GM18499 (cell line): ENCODE measurements around the gene SERPIND1.

Experiments
- ATAC-seq: cut with Tn5 transposase; IDR thresholded peaks from one replicate; pipeline ENCODE4 v1.9.1; 2021; ENCODE audit warnings: moderate number of reproducible peaks; ENCODE audit not compliant: insufficient read depth, unreplicated experiment

The SERPIND1 gene

DNA sequence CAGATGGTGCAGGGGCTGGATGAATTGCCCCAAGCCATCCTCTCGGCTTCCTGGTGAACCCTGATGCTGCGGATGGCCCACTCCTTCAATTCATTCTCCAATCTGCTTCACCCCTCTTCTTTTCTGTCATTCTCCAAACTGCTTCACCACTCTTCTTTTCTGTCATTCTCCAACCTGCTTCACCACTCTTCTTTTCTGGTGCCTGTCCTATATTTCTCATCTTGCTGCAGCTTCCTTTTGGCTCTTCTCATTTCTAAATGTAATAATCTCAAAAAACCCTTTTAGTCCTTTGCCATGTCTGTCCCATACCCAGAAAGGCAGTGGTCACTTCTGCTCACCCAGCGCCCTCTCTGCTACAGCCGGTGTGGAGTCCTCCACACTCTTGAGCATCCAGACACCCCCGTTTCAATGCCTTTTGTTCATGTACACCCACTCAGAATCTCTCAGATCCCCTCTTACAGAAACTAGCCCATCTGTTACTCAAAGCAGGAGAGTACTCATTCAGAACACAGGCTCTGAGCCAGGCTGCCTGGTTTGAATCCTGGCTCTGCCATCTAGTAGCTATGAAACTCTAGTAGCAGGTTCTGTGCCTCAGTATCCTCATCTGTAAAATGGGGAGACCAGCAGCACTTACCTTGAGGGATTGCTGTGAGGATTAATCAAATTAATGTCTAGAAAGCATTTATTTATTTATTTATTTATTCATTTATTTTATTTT is 14.9 kb downstream of the SERPIND1 start:
- no peak for ATAC-seq

- no peak for ATAC-seq
Observed at GRCh38 chr22:20792221-20792965, 18.5 kb downstream of the SERPIND1 start.

DNA sequence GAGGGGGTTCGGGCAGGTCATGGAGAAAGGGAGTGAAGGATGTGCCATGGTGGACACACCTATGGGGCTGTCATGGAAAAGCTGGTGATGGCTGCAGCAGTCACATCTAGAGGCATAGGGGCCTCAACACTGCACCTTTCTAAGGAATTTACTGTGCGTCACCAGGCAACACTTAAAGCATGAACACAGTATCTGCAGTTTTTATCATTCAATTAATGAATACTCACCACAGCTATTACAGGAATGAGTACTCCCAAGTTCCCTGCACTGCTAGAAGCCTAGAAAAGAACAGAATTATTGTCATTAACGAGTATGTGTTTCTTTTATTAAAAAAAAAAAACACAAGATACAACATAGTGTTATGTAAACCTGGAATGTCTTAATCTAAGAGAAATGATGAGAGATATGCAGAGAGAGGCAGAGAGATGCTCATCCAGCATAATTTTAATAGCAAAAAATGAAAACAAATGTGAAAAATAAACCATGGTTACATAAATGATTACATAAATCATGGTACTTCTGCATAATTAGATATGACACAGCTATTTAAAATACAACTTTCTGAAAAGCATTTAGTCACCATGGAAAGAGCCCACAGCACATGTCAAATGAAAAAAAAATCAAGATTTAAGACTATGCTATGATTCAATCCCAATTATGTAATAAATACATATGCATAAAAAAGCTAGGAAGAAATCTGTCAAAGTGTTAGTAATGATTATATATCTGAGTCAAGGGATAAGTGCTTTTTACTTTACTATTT is 19.2 kb downstream of the SERPIND1 start:
- no peak for ATAC-seq

- no peak for ATAC-seq
Observed at GRCh38 chr22:20793748-20794649, 20.1 kb downstream of the SERPIND1 start.

DNA sequence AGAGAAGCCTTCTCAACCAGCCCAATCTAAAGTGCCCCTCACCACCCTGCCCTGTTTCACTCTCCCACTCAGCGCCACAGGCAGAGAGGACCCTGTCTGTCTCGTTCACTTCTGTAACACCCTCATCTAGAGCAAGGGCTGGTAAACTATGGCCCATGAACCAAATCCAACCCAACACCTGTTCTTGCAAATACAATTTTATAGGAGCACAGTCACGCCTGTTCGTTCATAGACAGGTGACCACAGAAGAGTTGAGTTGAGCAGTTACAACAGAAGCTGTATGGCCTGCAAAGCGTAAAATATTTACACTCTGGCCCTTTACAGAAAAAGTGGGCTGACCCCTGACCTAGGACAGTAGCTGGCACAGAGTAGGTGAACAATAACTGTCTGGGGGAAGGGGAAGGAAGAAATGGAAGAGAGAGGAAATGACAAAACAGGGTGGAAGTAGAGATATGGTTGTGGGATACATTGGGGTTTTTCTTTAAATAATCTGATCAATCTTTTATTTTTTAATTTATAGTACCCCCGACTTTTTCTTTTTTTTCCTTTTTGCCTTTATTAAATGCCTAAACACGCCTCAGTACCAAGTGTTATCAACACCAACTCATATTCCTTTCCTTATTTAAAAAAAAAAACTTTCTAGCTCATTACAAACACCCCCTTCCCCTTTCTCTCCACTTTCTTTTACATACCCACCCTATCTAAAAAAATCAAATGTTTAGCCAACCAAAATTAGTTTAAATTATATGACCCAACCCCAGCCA is 20.9 kb downstream of the SERPIND1 start:
- ATAC-seq, result no peak

DNA sequence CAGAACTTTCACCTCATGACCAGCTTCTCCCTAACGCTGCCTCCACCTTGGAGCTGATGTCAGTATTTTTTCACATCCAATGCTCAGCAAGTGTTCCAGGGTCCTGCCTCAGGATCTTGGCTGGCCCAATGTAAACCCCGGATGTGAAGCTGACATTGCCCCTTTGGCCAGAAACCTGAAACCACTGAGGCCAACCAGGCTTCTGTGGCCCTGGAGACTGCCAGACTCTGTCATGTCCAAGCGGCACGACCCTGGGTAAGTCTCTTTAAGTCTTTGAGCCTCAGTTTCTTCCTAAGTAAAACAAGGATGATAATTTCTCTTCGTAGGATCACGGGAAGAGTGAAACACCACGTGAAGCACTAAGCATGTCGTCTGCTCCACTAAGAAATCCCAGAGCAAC is 22.8 kb downstream of the SERPIND1 start:
- no peak for ATAC-seq

DNA sequence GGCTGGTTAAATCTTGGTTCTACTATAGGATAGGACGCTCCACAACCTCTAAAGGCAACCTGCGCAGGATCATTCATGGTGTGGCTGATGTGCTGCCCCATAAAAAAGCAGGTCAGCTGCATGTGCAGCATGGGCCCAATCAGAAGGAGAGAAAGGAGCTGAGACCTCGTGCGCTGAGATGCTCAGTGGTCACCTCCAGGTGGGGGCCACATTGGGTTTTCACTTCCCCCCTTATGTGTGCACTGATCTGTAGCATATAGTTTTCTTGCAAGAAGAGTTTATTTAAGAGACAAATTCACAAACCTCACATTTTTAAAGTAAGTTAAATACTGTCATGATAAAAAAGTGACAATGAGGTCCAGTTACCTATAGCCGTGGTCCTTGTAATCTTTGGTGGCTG is 24.3 kb downstream of the SERPIND1 start:
- no peak for ATAC-seq

- ATAC-seq, result no peak
Observed at GRCh38 chr22:20798974-20799373, 25.1 kb downstream of the SERPIND1 start.

DNA sequence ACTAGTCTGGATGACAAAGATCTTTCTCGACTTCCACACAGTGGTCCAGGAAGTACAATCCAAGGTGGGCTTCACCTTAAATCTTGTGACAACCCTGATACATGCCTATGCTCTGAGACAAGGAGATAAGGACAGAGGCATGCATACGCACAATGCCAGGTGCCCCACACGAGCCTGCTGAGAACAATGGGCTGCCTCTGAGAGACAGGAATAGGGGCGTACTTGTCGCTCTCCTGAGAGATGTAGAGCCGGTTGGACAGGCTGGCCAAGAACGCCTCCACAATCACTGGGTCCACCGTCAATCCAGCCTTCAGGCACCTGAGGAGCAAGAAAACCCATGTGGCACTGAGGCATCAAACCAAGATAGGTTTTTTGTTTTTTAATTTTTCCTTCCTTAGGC is 25.5 kb downstream of the SERPIND1 start:
- no peak for ATAC-seq

DNA sequence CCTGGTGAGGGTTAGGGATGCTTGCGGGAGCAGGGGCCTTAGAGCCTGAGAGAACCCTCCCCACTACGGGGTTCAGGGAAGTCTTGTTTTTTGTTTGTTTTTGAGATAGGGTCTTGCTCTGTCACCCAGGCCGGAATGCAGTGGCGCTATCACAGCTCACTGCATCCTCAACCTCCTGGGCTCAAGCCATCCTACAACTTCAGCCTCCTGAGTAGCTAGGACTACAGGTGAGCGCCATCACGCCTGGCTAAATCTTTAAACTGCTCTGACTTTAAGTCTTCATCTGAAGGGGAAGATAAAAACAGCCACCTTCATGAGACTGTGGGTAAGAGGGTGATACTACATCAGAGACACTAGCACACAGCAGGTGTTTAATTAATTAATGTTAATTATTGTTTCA is 28.5 kb downstream of the SERPIND1 start:
- ATAC-seq, result no peak

DNA sequence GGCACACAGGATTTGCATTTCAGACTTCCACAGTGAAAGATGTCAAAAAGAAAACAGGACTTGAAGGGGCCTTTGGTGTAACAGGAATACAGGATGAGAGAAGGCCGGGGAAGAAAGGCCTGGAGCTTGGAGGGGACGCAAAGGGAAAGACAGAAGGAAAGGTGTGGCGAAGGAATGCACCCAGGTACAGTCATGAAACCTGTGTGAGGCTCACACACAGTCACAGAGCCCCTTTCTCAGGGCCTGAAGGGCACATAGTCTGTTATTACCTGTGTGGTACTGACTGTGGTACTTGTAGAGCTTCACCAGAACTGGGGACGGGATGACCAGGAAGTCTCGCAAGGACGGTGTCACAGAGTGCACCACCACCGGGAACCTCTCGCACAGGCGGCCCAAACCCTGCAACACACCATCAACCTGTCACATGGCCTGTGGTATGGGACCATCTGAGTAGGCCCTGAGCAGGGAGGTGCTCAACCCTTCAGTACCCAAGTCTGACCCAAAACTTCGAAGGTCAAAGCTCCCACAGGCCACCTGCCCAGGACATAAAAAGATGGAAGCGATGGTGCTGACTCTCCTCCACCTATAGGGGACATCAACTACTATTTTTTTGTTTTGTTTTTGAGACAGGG is 29.1 kb downstream of the SERPIND1 start:
- ATAC-seq, result no peak

GRCh38 chr22:20803696-20804324 is 29.9 kb downstream of the SERPIND1 start:
- ATAC-seq, result no peak

DNA sequence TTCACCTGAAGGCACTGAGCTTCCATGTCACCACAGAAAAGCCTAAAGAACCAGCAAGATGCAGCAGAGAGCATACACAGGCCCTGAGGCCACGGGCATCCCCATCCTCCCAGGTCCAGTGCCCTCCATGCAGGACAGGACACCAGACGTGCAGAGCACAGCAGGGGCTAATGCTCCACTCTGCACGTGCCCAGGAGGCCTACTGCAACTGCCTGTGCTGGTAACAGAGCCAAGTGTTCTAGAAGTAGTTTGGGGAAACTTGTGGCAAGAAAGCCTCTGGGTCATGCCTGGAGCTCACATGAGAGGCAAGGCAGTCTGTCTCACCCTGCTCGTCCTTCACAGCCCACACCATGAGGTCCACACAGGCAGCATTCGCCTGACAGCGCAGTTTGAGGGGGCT is 30.7 kb downstream of the SERPIND1 start:
- ATAC-seq, result no peak

GRCh38 chr22:20805972-20806471 is 32.1 kb downstream of the SERPIND1 start:
- ATAC-seq, result no peak

- ATAC-seq, result no peak
Observed at GRCh38 chr22:20807315-20807752, 33.4 kb downstream of the SERPIND1 start.

DNA sequence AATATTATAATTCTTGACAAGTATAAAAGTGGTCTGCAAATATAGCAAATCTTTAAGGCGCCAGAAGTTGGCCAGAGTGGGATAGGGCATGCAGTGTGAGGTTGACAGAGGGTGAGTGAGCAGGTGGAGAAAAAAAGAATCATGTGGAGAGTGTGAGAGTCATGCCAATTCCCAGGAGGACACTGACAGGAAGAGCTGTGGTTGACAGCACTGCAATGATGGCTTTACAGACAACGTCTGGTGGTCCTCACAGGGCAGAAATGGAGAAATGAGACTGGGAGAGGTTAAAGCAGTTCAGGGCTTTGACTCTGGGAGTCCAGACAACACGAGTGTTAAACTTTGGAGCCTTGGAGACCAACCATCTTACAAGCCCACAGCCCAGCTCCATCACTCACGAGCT is 34.9 kb downstream of the SERPIND1 start:
- no peak for ATAC-seq

DNA sequence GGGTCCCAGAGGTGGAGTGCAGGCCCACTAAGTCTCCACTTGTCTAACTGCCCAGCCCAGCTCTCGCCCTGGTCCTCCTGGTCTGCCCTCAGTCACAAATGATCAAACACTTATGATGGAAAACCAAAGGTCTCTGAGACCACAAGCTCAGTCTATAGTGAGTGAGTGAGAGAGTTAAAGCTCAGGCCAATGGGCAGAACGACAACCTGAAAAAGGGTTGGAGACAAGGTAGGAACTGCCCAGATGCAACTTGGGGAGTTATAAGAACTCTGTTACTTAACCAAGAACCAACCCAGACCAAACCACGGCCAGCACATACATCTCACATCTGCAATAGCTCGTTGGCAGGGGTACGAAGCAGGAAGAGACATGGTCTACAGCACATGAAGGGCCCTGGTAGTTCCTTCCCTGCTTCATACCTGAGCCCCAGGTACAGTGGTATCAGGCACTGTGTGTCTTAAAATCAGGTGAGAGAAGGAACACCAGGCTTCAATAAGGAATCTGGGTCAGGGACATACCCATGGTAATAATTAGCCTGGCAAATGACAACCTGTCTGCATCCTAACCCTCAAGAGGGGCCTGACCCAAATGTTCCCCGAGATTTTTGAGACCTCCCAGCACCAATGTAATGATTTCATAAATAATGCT is 35.7 kb downstream of the SERPIND1 start:
- no peak for ATAC-seq

DNA sequence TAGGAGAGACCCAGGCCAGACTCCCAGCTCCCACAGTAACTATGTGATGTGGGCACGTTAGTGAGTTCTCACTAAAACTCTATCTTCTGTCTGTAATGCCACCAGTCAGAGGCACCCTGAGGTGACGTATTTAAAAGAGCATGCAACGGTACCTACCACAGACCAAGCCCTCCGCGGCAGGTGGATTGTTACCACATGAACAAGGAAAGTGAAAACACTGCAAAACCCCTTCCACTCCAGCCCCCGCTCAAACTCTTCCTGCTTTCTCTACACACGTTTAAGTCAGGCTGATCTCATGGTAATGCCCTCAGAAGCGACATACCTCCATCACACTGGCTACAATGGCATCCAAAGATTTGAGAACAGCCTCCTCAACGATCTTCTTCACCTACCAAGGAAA is 36.7 kb downstream of the SERPIND1 start:
- no peak for ATAC-seq
